GM18498 (cell line): ENCODE results near the gene PPAT.
"Not testable (repeated sequence)": the region's sequence is repeated elsewhere in the genome, so short reads cannot be mapped to it uniquely, and the experiment has no call there.

Source experiments
- ATAC-seq: cut with Tn5 transposase; IDR thresholded peaks from one replicate; pipeline ENCODE4 v1.9.1; 2021; ENCODE audit warnings: mild to moderate bottlenecking, moderate library complexity; ENCODE audit not compliant: unreplicated experiment

PPAT gene

DNA sequence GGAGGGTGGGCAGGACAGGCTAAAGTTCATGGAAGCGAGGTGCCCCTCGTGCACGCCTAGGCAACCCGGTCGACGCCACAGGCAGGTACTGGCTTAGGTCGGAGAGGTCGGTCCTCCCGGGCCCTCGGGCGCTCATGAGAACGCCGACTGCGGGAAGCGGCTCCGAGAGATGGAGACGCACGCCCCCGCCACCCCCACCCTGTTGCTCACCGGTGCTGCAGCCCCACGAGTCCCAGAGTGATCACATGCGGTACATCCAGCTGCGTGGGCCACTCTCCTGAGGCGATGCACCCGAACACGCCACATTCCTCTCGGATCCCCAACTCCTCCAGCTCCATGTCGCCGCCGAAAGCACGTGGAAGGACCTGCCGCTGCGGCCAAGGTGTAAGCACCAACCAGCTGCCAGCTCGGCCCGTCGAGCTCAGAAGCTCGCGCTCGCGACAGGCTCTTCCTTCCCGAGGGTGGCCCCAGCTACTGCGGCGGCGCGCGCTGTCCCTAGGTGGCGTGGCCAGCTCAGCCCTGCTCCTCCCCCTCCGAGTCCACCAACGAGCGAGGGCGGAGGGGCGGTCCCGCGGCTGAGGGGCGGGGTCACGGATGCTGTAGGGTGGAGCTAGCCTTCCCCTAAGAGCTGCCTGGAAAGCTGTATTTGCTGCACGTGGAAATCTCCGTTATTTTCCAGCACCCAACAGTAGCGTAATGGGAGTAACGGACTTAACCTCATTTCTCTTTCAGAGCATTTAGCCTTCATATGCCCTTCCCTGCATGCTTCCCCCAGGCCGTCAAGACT is at the start of gene PPAT:
PPAT (minus strand) TSS at position 476 of the 787 bp plus-strand sequence; CDS start at position 338, 138 bp downstream.
- peak; percentile 86 for ATAC-seq

DNA sequence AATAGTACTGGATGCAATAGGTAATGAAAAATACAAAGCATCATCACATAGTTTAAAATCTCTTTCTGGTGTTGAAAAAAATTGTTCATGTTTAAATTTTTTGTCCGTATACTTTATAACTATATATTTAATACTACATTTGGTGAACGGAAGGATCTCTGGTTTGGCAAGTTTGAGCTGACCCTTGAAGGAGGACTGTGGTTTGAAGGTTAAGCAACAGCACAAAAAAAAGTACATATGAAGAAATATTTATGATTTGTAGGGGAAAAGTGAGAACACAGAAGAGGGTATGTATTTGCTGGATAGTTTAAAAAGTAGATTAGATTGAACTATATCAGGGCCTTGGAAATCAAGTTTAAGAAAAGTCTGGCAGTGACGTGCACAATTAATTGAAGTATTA is 45.3 kb upstream of the PPAT start:
- ATAC-seq = no peak

DNA sequence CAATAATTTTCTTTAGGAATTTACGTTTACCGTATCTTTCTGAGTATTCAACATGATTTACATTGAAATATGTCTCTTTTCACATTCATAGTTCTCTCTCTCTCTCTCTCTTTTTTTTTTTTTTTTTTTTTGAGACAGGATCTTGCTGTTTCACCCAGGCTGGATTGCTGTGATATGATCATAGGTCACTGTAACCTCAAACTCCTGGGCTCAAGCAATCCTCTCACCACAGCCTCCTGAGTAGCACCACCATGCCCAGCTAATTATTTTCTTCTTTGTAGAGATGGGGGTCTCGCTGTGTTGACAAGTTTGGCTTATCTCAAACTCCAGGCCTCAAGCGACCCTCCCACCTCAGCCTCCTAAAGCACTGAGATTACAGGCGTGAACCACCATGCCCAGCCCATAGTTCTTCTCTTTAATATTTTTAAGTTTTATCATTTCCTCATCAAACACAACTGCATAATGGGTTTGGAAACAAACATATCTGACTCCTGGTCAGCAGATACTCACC is 41.8 kb upstream of the PPAT start:
- no peak for ATAC-seq

DNA sequence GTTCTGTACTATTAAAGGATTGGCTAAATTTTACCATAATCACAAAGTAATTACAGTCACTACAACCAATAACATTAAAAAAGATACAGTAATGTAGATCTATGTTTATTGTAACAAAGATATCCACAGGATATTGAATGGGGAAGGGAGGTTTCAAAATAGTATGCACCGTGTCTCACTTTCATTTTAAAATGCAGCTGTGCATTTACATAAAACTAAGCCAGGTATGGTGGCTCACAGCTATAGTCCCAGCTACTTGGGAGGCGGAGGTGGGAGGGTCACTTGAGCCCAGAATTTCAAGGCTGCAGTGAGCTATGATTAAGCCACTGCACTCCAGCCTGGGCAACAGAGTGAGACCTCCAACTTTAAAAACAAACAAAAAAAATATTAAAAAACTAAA is 40.5 kb upstream of the PPAT start:
- ATAC-seq = peak; percentile 99

DNA sequence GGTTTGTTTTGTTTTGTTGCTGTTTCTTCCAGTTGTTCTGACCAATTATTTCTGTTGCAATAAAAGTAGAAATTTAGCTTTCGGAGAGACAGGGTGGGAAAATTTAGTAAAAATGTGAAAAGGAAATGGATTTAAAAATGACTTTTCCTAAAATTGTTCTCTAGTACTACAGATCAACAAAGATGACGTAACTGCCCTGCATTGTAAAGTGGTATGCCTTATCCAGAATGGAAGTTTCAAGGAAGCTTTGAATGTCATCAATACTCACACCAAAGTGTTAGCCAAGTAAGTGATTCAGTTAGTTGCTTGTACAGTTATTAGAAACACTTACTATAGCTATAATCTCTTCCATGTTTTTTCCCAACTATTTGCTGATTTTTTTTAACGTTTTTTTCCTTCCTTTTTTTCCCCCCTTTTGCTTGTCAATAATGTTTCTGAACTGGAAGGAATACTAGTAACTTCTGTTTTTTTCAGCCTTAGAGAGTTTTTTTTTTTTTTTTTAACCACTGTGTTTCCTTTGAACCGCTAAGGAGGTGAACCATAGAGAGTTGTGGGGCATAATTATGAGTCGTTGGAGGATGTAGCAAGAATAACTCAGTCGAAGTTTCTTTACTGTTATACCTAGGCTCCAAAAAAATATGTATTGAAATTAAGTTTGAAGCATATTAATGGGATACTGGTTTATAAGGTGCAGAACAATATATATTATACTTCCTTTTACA is 34.2 kb upstream of the PPAT start:
- no peak for ATAC-seq

DNA sequence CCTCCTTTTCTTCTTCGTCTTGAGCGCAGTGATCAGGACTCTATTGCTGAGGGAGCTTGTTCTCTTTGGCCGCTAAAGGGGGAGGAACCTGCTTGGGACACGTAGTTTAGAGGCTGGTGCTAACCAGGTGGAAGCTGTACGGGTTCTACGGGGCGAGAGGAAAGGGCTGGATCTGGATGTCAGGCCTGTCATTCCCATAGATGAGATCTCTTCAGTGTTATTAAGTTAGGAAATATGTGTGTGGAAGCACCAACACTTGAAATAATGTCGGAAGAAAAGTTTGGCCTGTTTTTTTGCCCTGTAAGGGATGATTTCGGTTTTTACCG is 32.6 kb upstream of the PPAT start:
- peak; percentile 54 for ATAC-seq

DNA sequence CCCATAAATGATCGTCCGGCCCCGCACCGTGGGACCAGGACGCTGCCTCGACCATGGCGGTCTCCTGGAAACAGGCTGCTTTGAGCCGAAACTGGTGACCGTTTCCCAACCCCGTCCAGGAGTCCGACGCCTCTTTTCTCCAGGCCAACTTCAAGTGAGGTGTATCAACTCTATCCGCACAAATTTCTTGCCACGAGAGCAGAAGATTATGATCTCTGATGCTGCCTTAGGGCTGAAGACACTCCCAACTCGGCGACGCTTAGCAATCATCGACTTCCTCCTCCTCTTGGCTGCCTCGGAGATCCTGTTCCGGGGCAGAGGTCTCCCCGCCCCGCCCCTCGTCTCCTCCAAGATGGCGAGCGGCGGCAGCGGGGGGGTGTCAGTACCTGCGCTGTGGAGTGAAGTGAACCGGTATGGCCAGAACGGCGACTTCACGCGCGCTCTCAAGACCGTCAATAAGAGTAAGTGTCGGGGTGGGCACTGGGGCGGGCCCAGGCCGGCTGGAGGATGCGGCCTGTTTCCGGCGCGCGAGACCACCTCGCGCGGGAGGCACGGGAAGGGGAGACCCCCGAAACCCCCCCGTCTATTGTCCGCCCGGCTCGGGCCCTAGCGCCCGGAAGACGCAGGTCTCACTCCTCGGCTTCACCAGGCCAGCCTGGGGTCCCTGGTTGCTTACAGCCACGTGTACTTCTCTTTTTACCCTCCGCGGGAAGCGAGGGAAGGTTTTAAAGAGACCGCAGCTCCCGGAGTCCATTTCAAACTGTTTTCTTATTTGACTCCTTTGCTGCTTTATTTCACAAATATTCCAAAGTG is 32.1 kb upstream of the PPAT start, which contains the start of gene SRP72:
SRP72 (plus strand) TSS at position 334 of the 813 bp plus-strand sequence; CDS start at position 353, 19 bp downstream.
- peak; percentile 95 for ATAC-seq

DNA sequence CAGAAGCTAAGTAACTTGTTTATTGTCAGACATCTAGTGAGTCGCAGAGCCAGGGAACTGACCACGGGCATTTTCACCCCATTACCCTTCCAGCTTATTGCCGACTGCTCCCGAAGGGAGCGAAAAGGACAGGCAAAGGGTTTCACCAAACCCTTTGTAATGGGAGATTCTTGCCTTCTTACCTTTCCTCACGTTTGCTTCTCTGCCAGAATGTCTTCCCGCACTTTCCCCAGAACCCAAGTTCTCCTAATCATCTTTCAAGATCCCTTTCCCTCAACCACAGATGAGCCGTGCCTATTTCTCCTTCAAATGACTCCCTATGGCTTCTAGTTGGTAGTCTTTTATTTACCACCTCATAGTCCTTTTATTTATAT is 31.5 kb upstream of the PPAT start:
- ATAC-seq = no peak

DNA sequence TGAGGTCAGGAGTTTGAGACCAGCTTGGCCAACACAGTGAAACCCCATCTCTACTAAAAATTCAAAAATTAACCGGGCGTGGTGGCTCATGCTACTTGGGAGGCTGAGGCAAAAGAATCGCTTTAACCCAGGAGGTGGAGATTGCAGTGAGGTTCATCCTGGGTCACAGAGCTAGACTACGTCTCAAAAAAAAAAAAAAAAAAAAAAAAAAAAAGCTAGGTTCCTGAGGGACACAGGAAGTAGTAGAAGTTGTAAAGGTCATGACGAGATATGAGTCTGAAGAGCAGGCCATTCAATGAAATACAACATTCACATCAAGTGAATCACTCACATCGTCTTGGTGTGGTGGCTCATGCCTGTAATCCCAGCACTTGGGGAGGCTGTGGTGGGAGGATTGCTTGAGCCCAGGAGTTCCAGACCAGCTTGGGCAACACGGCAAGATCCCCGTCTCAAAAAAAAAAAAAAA is 30.9 kb upstream of the PPAT start:
- not testable (repeated sequence) for ATAC-seq

DNA sequence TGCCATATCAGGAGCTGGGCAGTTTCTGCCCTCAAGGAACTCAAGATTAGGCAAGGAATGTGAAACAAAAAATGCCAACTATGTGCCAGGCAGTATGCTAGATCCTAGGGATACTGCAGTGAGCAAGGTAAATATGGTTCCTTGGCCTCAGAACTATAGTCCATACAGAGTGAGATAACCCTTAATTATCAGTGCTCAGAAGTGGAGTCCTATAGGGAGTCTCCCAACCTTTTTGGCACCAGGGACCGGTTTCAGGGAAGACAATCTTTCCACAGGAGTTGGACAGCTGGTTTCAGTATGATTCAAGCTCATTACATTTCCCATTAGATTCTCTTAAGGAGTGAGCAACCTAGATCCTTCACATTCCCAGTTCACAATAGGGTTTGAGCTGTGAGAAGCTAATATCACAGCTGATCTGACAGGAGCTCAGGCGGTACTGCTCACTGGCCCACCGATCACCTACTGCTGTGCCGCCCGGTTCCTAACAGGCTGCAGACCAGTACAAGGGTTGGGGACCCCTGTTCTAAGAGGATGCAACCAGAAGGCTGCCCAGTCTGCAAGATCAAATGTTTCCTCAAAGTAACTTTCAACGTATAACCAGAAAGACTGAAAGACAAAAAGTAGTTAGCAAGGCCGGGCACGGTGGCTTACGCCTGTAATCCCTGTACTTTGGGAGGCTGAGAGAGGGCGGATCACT is 30.3 kb upstream of the PPAT start:
- no peak for ATAC-seq

DNA sequence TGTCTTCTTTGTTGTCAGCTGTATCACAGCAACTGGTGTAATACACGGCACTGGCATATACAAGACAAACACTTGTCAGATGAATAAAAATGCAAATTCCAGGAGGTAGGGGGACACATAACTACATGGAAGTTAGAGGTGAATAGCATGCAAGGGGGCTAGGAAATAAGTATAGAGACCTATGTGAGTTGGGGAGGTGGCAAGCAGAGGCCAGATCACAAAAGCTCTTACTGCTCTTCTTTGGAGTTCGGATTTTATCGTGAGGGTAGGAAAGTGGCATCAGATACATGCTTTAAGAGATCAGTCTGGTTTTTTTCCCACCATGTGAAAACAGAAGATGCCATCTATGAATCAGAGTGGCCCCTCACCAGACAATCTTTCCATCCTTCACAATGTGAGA is 29.2 kb upstream of the PPAT start:
- no peak for ATAC-seq

DNA sequence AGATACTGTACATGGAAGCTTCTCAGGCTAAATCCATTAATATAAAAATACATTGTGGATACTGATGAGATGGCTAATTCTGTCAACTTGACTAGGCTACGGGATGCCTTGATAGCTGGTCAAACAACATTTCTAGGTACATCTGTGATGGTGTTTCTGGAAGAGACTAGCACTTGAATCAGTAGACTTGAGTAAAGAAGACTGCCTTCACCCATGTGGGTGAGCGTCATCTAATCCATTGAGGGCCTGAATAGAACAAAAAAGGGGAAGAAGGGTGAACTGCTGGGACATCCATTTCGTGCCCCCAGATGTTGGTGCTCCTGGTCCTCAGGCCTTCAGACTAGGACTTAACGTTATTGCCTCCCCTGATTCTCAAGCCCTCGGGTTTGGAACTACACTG is 28.3 kb upstream of the PPAT start:
- no peak for ATAC-seq

DNA sequence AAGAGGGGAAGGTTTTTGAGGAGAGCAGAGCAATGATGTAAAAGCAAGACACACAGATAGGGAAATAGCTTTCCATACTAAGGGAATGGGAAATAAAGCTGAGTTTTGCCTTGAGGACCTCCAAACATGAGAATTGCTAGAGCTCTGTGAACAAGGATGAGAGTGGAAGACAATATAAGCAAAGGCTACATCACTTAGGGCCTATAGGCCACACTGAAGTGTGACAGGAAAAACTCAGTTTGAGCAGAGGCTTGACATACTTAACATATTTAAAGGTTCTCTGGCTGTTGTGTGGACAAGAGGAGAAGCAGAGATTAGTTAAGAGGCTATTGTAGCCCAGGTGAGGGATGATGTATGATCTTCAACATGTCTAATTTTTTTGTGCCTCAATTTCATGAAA is 26.7 kb upstream of the PPAT start:
- ATAC-seq = no peak

DNA sequence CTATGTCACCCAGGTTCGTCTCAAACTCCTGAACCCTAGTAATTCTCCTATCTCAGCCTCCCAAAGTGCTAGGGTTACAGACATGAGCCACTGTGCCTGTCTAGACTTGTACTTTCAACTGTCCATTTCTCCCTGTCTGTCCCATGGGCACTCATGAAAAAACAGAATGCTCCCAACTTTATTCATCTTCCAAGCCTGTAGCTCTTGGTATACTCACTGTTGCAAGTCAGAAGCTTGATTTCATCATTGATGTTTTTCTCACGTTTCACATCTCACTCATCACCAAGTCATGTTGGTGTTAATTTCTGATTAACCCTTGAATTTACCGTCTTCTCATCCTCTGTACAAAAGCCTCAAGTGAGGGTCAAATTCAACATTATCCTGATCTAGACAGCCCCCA is 24.7 kb upstream of the PPAT start:
- ATAC-seq = no peak

DNA sequence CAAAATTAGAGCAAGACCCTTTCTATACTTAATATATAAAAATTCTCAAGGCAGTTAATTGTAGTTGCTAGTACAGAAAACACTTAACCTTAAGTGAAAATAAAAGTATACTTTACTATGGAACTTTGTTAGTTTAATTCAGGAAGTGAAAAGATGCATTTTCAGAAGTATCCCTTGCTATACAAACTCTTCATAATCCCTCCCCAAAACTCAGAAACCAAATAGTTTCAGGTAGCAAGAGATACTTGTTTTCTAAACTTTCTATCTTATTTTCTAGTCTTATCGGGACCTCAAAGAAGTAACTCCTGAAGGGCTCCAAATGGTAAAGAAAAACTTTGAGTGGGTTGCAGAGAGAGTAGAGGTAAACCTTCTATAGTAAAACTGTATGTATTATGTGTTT is 14.9 kb upstream of the PPAT start:
- peak; percentile 48 for ATAC-seq

DNA sequence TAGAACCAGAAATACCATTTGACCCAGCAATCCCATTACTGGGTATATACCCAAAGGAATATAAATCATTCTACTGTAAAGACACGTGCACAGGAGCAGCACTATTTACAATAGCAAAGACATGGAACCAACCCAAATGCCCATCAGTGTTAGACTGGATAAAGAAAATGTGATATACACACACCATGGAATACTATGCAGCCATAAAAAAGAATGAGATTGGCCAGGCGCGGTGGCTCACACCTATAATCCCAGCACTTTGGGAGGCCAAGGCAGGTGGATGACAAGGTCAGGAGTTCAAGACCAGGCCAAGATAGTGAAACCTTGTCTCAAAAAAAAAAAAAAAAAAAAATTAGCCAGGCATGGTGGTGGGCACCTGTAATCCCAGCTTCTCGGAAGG is 14.1 kb upstream of the PPAT start:
- ATAC-seq = not testable (repeated sequence)

DNA sequence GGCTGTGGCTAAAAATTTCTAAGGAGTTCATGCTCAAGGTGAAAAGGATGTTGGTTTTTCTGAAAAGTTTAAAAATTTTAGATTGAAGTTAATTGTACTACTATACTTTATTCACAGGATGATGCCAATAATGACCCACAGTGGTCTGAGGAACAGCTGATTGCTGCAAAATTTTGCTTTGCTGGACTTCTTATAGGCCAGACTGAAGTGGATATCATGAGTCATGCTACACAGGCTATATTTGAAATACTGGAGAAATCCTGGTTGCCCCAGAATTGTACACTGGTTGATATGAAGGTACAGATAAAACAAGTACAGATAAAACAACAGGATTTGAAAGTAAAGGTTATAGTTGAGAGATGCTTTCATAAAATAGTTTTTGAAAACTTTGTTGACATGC is 12.9 kb upstream of the PPAT start:
- no peak for ATAC-seq

DNA sequence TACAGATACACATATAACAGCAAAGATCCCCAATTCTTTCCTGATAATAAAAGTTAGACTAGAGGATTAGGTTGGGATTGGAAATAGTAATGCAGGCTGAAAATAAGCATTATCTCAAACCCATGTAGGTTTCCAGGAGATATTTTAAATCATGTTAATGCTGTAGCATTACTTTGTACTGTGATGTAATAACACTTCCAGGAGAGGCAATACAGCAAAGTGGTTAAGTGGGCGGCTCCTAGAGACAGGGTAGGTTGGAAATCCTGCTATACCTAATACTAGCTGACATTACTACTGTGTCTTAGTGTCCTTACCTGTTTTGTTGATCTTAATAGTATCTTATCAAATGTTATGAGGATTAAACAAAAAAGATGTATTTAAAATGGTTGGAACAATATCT is 10.3 kb upstream of the PPAT start:
- ATAC-seq = no peak

DNA sequence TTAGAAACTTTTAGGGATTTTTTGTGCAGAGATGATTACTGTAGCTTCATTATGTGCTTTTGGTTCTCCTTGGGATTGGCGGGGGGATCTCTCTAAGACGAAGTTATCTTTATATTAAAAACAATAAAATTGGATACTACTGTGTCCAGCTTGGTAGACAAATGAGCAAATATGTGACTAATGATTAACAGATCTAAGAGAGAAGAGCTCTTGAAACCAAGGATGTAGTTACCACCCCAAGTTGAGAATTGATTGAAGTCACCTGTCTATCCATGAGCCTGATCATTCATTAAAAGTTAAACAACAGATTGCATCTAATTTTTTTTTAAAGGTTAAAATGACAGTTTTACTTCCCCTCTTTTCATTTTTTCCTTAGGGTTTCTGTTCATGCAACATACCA is 9.3 kb upstream of the PPAT start:
- ATAC-seq = no peak

DNA sequence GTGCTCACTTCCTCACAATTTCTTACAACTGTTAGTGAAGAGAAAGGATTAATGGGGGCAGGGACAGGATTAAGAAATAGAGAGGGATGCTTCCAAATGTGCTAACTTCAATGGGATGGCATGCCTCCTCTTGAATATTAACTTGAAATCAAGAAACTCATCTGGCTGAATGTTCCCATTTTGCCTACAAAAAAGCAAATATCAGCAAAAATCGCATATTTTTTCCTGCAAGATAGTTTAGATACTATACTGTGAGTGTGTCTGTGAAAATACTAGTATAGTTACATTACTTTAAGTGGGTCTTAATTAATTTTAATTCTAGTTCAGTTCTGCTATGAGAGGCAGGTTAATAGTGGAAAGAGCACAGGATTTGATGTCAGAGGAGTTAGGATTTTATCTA is 5.6 kb upstream of the PPAT start:
- ATAC-seq = no peak

DNA sequence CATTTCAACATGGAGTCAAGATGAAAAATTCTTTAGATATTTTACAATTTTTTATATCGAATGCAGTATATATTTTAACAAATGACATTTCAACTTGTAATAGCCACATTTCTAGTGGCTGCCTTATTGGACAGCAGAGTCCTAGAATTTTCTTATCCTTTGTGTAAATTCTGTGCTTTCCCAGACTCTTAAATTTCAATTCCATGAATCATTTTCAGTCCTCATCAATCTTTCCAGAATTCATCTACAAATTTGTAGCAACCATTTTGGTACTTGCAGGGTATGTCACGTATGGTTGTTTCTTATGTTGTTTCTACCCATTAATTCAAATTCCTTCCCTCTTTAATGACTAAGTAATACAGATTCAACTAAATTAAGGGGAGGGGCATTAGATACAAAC is 3.4 kb upstream of the PPAT start:
- ATAC-seq = no peak
